Measurements from ENCODE around the gene HHEX. TPM values are rescaled to one million over a fixed set of nuclear protein-coding genes. Genes with fewer than 3 reads are reported as not detected.
"Not testable (repeated sequence)": the region's sequence is repeated elsewhere in the genome, so short reads cannot be mapped to it uniquely, and the experiment has no call there.

Gene HHEX
- total RNA-seq, result under 1 TPM in 1 of 2 experiments, not detected in 1; 0.23 TPM

DNA sequence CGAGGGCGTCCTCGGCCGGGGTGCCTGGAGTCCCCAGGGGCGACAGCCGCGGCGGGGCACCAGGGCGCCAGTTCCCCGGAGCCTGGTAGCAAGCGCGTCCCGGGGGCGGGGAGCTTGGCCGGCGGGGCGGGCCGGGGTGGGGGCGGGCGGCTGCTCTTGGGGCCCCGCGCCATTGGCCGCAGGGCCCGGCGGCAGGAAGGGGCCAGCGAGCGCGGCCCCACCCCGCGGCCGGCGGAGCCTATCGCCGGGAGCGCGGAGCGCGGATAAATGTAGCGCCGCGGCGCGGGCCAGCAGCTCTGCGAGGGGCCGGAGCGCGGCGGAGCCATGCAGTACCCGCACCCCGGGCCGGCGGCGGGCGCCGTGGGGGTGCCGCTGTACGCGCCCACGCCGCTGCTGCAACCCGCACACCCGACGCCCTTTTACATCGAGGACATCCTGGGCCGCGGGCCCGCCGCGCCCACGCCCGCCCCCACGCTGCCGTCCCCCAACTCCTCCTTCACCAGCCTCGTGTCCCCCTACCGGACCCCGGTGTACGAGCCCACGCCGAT lies at the start of gene HHEX:
Gene HHEX, plus strand, starts transcription at position 293 of the 548 bp plus-strand sequence. Its CDS starts 32 bp downstream, at position 325.
- H3K4me1 Mint-ChIP-seq, result peaks cover 26% of the 10 kb centered on the region
- peaks cover 77% of the 10 kb centered on the region for H3K27me3 Mint-ChIP-seq
- peak; percentile 68 for ATAC-seq
- H3K36me3 Mint-ChIP-seq, result no peaks in the 10 kb centered on the region
- peak within 1 kb of the TSS; percentile 58 for H3K4me3 Mint-ChIP-seq
- DNase-seq, result peak; percentile 49
- CTCF ChIA-PET, result interaction anchor here (0.8 to 1.2 kb wide), 2 partner anchors 9 to 99 kb away, joined by 3 read pairs; no protein-coding TSS in a partner anchor
- H3K9me3 Mint-ChIP-seq (ENCODE audit: low read depth), result peaks cover 2% of the 10 kb centered on the region
- no peak within 1 kb of the TSS for H3K27ac Mint-ChIP-seq

DNA sequence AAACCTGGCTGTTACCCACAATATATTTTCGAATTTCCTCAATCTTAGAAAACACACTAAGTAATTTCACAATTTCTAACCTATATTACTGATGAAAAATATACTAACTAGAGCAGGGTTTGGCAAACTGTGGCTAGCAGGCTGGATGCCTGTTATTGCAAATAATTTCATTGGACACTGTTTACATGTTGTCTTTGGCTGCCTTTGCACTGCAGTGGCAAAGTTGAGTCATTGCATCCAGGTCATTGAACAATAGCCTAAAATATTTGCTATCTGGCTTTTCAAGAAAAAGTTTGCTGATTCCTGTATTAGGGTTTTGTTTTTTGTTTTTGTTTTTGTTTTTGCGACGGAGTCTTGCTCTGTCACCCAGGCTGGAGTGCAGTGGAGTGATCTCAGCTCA lies 49.6 kb upstream of the HHEX start:
- ATAC-seq (no peak), DNase-seq (no peak)
- CTCF ChIA-PET, result no interaction called here
- peaks cover 46% of the 10 kb centered on the region for H3K36me3 Mint-ChIP-seq
- no peaks in the 10 kb centered on the region for H3K9me3 Mint-ChIP-seq (ENCODE audit: low read depth)
- peaks cover 10% of the 10 kb centered on the region for H3K4me1 Mint-ChIP-seq
- no peak overlapping the region for H3K27ac Mint-ChIP-seq
- no peak overlapping the region for H3K4me3 Mint-ChIP-seq
- no peaks in the 10 kb centered on the region for H3K27me3 Mint-ChIP-seq

DNA sequence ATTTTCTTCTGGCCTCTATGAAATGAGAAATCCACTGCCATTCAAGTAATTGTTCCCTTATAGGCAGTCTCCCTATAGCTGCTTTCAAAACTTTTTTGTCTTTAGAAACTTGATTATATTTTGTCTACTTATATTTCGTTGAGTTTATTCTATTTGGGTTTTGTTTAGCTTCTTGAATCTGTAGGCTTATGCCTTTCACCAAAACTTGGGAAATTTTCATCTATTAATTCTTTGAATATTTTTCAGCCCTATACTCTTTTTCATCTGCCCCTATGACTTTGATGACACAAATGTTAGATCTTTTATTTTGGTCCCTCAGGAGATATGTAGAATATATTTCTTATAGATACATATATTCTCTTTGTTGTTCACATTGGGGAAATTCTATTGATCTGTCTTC lies 48.3 kb upstream of the HHEX start:
- Mint-ChIP-seq H3K4me3 (no peak overlapping the region), H3K4me1 (peaks cover 10% of the 10 kb centered on the region), H3K36me3 (peaks cover 52% of the 10 kb centered on the region), H3K27me3 (no peaks in the 10 kb centered on the region), H3K9me3 (ENCODE audit: low read depth) (no peaks in the 10 kb centered on the region), H3K27ac (no peak overlapping the region)
- no peak for ATAC-seq
- CTCF ChIA-PET, result no interaction called here
- DNase-seq, result no peak

GRCh38 chr10:92644921-92645320 lies 44.8 kb upstream of the HHEX start:
- H3K27me3 Mint-ChIP-seq, result no peaks in the 10 kb centered on the region
- no peak overlapping the region for H3K4me3 Mint-ChIP-seq
- no peak overlapping the region for H3K27ac Mint-ChIP-seq
- peaks cover 63% of the 10 kb centered on the region for H3K36me3 Mint-ChIP-seq
- DNase-seq, result no peak
- no peaks in the 10 kb centered on the region for H3K9me3 Mint-ChIP-seq (ENCODE audit: low read depth)
- ATAC-seq, result no peak
- CTCF ChIA-PET, result no interaction called here
- peaks cover 10% of the 10 kb centered on the region for H3K4me1 Mint-ChIP-seq

- H3K27me3 Mint-ChIP-seq; CTCF ChIA-PET; ATAC-seq; H3K27ac Mint-ChIP-seq; H3K9me3 Mint-ChIP-seq (ENCODE audit: low read depth); DNase-seq; H3K4me1 Mint-ChIP-seq; H3K4me3 Mint-ChIP-seq: not testable (repeated sequence)
- peaks cover 69% of the 10 kb centered on the region for H3K36me3 Mint-ChIP-seq
These were observed 38.9 kb upstream of the HHEX start for GRCh38 chr10:92650864-92651263.

DNA sequence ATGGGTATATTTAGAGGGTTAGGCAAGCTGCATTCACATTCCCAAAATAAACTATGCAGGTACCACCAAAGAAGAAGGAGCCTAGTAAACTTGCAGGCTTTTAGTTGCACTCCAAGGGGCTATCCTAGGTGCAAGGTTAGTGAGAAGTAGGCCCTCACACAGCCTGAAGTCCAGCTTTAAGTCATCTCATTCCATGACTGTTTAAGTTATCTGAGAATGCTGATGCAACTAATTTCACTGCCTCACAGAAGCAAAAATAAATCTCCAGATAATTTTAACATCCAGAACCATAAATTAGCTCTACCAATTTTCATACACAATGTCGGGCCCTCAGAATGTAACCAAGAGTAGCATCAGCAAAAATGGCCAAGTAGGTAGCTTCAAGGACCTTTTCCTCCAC lies 34.3 kb upstream of the HHEX start:
- CTCF ChIA-PET, result no interaction called here
- no peaks in the 10 kb centered on the region for H3K9me3 Mint-ChIP-seq (ENCODE audit: low read depth)
- no peaks in the 10 kb centered on the region for H3K4me1 Mint-ChIP-seq
- no peak overlapping the region for H3K27ac Mint-ChIP-seq
- peaks cover 42% of the 10 kb centered on the region for H3K36me3 Mint-ChIP-seq
- DNase-seq (no peak), ATAC-seq (no peak)
- no peak overlapping the region for H3K4me3 Mint-ChIP-seq
- H3K27me3 Mint-ChIP-seq, result no peaks in the 10 kb centered on the region

DNA sequence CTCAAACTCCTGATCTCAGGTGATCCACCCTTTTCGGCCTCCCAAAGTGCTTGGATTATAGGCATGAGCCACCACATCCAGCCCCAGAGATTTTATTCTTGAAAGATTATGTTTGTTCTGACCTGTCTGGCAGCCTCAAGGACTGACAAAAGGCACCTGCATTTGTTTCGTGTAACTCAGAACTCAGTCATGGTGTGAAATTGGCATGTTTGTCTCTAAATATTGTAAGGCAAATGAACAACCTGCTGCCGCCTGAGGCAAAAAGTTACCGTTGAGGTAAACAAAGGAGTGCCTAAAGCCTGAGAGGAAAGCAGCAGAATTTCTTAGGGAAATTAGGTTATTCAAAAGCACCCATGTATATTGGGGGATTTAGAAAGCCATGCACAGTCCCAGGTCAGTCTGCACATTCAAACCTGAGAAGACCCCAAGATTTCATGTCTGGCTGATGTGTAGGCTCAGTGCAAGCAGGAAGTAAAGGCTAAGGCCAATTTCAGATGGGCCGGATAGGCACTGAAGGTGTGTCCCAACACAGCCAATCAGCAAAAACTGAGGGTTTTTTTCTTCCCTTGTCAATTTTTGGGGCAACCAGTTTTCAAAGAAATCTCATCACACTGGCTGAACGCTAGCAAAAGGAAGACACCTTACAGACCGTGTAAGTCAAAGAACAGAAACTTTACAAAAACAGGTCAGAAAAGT lies 33.3 kb upstream of the HHEX start:
- DNase-seq (no peak), ATAC-seq (no peak)
- Mint-ChIP-seq H3K4me1 (no peaks in the 10 kb centered on the region), H3K4me3 (no peak overlapping the region), H3K27me3 (no peaks in the 10 kb centered on the region), H3K27ac (no peak overlapping the region), H3K36me3 (peaks cover 37% of the 10 kb centered on the region), H3K9me3 (ENCODE audit: low read depth) (no peaks in the 10 kb centered on the region)
- CTCF ChIA-PET, result no interaction called here

DNA sequence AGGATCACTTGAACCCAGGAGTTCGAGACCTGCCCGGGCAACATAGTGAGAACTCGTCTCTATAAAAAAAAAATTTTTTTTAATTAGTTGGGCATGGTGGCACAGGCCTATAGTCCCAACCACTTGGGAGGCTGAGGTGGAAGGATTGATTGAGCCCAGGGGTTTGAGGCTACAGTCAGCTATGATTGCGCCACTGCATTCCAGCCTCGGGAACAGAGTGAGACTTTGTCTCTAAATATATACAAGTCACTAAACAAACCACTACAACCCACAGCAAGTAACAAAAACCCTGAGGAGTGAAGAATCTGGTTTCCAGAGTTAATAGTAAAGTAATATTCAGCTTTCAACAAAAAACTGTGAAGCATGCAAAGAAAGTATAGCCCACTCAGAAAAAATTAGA lies 32.7 kb upstream of the HHEX start:
- no peaks in the 10 kb centered on the region for H3K4me1 Mint-ChIP-seq
- peaks cover 32% of the 10 kb centered on the region for H3K36me3 Mint-ChIP-seq
- no peak overlapping the region for H3K27ac Mint-ChIP-seq
- H3K27me3 Mint-ChIP-seq, result no peaks in the 10 kb centered on the region
- no peak for ATAC-seq
- no peak overlapping the region for H3K4me3 Mint-ChIP-seq
- CTCF ChIA-PET, result no interaction called here
- no peaks in the 10 kb centered on the region for H3K9me3 Mint-ChIP-seq (ENCODE audit: low read depth)
- no peak for DNase-seq

DNA sequence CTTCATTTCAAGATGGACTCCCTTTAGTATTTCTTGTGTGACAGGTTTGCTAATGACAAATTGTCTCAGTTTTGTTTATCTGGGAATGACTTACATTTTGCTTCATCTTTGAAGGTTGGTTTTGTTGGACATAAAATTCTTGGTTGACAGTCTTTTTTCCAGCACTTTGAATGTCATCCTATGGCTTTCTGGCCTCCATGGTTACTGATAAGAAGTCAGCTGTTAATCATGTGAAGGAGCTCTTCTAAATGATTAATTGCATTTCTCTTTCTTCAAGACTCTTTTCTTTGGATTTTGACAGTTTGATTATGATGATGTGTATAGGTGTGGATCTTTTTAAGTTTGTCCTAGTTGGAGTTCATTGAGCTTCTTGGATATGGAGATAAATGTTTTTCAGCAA lies 26.9 kb upstream of the HHEX start:
- H3K4me1 Mint-ChIP-seq, result no peaks in the 10 kb centered on the region
- no peak overlapping the region for H3K27ac Mint-ChIP-seq
- no peak for DNase-seq
- ATAC-seq, result no peak
- CTCF ChIA-PET, result no interaction called here
- peaks cover 6% of the 10 kb centered on the region for H3K27me3 Mint-ChIP-seq
- peaks cover 8% of the 10 kb centered on the region for H3K36me3 Mint-ChIP-seq
- peaks cover 5% of the 10 kb centered on the region for H3K9me3 Mint-ChIP-seq (ENCODE audit: low read depth)
- H3K4me3 Mint-ChIP-seq, result no peak overlapping the region

DNA sequence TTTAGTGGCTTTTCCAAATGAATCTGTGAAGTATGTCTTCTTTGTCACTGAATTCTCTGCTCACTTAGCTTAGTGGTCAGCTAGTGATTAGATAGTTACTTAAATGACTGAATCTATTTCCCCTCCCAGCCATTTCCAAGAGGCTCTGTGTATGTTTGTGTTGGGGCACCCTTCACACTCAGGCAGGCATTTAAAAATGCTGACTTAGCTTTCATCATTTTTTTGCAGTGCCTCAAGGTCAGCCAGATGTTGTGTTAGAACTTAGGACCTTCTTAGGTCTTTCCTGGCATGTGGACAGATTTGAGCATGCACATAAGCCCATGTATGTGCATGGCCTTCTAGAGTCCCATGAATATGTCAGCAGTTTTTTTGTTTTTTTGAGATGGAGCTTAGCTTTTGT lies 25.4 kb upstream of the HHEX start:
- peaks cover 8% of the 10 kb centered on the region for H3K36me3 Mint-ChIP-seq
- no peak overlapping the region for H3K27ac Mint-ChIP-seq
- CTCF ChIA-PET, result interaction anchor here (0.7 kb wide), 1 partner anchor 113 kb away, joined by 3 read pairs; no protein-coding TSS in a partner anchor
- no peak for DNase-seq
- H3K27me3 Mint-ChIP-seq, result peaks cover 6% of the 10 kb centered on the region
- no peak for ATAC-seq
- no peaks in the 10 kb centered on the region for H3K4me1 Mint-ChIP-seq
- peaks cover 5% of the 10 kb centered on the region for H3K9me3 Mint-ChIP-seq (ENCODE audit: low read depth)
- H3K4me3 Mint-ChIP-seq, result no peak overlapping the region

GRCh38 chr10:92667078-92667477 lies 22.7 kb upstream of the HHEX start:
- ATAC-seq (no peak), DNase-seq (no peak)
- peaks cover 5% of the 10 kb centered on the region for H3K9me3 Mint-ChIP-seq (ENCODE audit: low read depth)
- no peak overlapping the region for H3K27ac Mint-ChIP-seq
- CTCF ChIA-PET, result no interaction called here
- peaks cover 6% of the 10 kb centered on the region for H3K27me3 Mint-ChIP-seq
- no peak overlapping the region for H3K4me3 Mint-ChIP-seq
- H3K36me3 Mint-ChIP-seq, result peaks cover 8% of the 10 kb centered on the region
- H3K4me1 Mint-ChIP-seq, result no peaks in the 10 kb centered on the region

- Mint-ChIP-seq H3K36me3 (no peaks in the 10 kb centered on the region), H3K4me3 (no peak overlapping the region), H3K9me3 (ENCODE audit: low read depth) (no peaks in the 10 kb centered on the region), H3K4me1 (no peaks in the 10 kb centered on the region), H3K27me3 (peaks cover 15% of the 10 kb centered on the region), H3K27ac (no peak overlapping the region)
- ATAC-seq (no peak), DNase-seq (no peak)
- CTCF ChIA-PET, result no interaction called here
These were observed 12.0 kb upstream of the HHEX start for GRCh38 chr10:92677708-92678107.

DNA sequence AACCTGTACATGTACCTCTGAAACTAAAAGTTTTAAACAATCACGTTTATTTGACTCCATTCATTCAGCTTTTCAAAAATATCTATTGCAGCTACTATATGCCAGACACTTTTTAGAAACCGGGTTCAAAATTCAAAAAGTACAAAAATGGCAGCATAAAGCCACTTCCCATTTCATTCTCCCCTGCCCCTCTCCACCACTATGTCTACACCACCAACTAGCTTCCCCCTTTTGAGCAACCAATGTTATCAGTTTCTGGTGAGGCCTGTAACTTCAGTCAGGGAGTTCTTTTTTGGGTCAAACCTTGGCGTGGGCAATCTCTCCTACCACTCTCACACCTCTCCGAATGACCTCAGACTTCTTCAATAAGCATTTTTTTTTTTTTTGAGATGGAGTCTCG lies 11.5 kb upstream of the HHEX start:
- CTCF ChIA-PET, result no interaction called here
- H3K9me3 Mint-ChIP-seq (ENCODE audit: low read depth), result no peaks in the 10 kb centered on the region
- no peak overlapping the region for H3K4me3 Mint-ChIP-seq

GRCh38 chr10:92681306-92681834 lies 8.4 kb upstream of the HHEX start:
- Mint-ChIP-seq H3K27ac (no peak overlapping the region), H3K9me3 (ENCODE audit: low read depth) (peaks cover 2% of the 10 kb centered on the region), H3K27me3 (peaks cover 46% of the 10 kb centered on the region), H3K36me3 (no peaks in the 10 kb centered on the region), H3K4me1 (no peaks in the 10 kb centered on the region), H3K4me3 (no peak overlapping the region)
- DNase-seq (no peak), ATAC-seq (no peak)
- CTCF ChIA-PET, result interaction anchor here (0.8 to 1.3 kb wide), 2 partner anchors 8 to 18 kb away, joined by 3 read pairs; partner anchors contain the start of gene HHEX

More for the DNA sequence above, 11.5 kb upstream of the HHEX start:
- Mint-ChIP-seq H3K36me3 (no peaks in the 10 kb centered on the region), H3K4me1 (no peaks in the 10 kb centered on the region), H3K27me3 (peaks cover 18% of the 10 kb centered on the region), H3K27ac (no peak overlapping the region)
- no peak for DNase-seq
- ATAC-seq, result no peak
